ENCODE results near the gene OR7G3.

DNA sequence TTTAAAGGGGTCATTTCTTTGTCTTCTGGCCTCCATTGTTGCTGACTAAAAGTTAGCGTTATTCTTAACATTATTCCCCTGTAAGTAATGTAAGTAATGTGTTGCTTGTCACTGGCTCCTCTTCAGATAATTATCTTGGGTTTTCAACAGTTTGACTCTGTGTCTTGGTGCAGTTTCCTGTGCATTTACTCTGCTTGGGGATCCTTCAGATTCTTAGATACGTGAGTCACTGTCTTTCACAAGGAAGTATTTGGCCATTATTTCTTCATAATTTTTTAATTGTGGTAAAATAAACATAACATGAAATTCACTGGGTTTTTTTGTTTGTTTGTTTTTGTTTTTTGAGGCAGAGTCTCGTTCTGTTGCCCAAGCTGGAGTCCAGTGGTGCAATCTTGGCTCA lies 38.5 kb upstream of the OR7G3 start:
- TF ChIP-seq RAD21 (IDR thresholded peaks at IDR 0.05; ENCODE audit: low read depth) (no peak), TAF1 (IDR thresholded peaks at IDR 0.05; ENCODE audit: low read depth) (no peak), EP300 (IDR thresholded peaks at IDR 0.05; ENCODE audit: borderline replicate concordance) (no peak), EGR1 (IDR thresholded peaks at IDR 0.05) (no peak)

Measured in Ishikawa (cell line).